Right lobe of liver (tissue), 6 donors: ENCODE data around the gene NLGN1. TPM values are rescaled to one million over a fixed set of nuclear protein-coding genes. Genes with fewer than 3 reads are reported as not detected.

Experiments
- ATAC-seq, 4 donors: fragments of 200-7000 bp; cut with Tn5 transposase; one replicate each; pipeline ENCODE4 v1.9.1; 2020; ENCODE audit warnings: mild to moderate bottlenecking in 4 of 4, moderate library complexity in 4 of 4
- DNase-seq, 3 donors: peaks; one replicate each; pipeline ENCODE4 v3.0.0-alpha.2; 2020
- H3K27ac ChIP-seq, 3 donors: fragments of 200-600 bp; one replicate each; pipeline ENCODE4 v1.8.0; 2022
- H3K27me3 ChIP-seq, 2 donors: fragments of 200-600 bp; one replicate each; pipeline ENCODE4 v1.8.0; 2022
- H3K36me3 ChIP-seq, 4 donors: fragments of 200-600 bp; sonication (generic) in 1 of 4; one replicate each; pipeline versions ENCODE4 v1.5.1 to v1.8.0; 2017 to 2022; ENCODE audit warnings: control low read depth in 1 of 4
- H3K4me1 ChIP-seq, 4 donors: fragments of 200-600 bp; sonication (generic) in 1 of 4; one replicate each; pipeline versions ENCODE4 v1.5.1 to v1.8.0; 2017 to 2022; ENCODE audit warnings: control low read depth in 1 of 4
- H3K4me3 ChIP-seq, 3 donors: fragments of 200-600 bp; one replicate each; pipeline ENCODE4 v1.8.0; 2022
- H3K9me3 ChIP-seq, 4 donors: fragments of 200-600 bp; sonication (generic) in 1 of 4; one replicate each; pipeline versions ENCODE4 v1.5.1 to v1.8.0; 2017 to 2022; ENCODE audit warnings: control low read depth in 1 of 4
- POLR2A ChIP-seq: fragments of 450-650 bp; IDR thresholded peaks from one replicate; pipeline ENCODE4 v1.6.1; 2017; ENCODE audit warnings: antibody characterized with exemption, mild to moderate bottlenecking
- WGBS: methylation state at CpG from one replicate; pipeline ENCODE4 v1.1.6; 2018; ENCODE audit warnings: low coverage, low lambda C conversion rate; ENCODE audit not compliant: insufficient coverage; ENCODE audit errors: missing lambda C conversion rate; 5-methylcytosine and 5-hydroxymethylcytosine counted together
- intact Hi-C, 2 donors: fragments of 100-400 bp; cut with DNase I; formaldehyde crosslinking; loops; one replicate each; pipeline versions ENCODE4 v1.11.2 to v1.14.1; 2022
- total RNA-seq, 6 experiments: library from RNA; depleted of rRNA in 2 of 6; stranded (reverse); fragments of >200 nt in 2 of 6; fragmentation: NEBNext Ultra II Directional in 3 of 6; extraction: Animal tissue kit (Norgen Biotek cat#: 25700) in 3 of 6; gene quantifications; one replicate each; pipeline versions ENCODE4 v1.1.0 to v1.2.4, GENCODE V29; 2016 to 2023
- TF ChIP-seq, protein P1 (sequence below), 4 donors: fragments of 200-600 bp in 3 of 4; fragments of 450-650 bp in 1 of 4; IDR thresholded peaks; one replicate each; pipeline versions ENCODE4 v1.5.1 to v1.8.0; 2016 to 2022; ENCODE audit warnings: antibody characterized with exemption in 4 of 4, mild to moderate bottlenecking in 2 of 4
- donor health status: DM: no; HTN: yes; CAD: no.
- donor health status: DM: no; HTN: no; CAD: no.
- donor health status: DM: no; HTN: no; CAD: no.
- donor health status: DM: no; HTN: yes; CAD: no.
- donor health status: DM: no; HTN: yes; CAD: no.

The NLGN1 gene
- total RNA-seq, 6 experiments from 2014 or later: 0.02 to 0.12 TPM; not detected in 4

GRCh38 chr3:173770011-173770410 lies 372.5 kb downstream of the NLGN1 start:
- Histone ChIP-seq H3K27ac (no peak overlapping the region), H3K4me1 (no peaks in the 10 kb centered on the region), H3K9me3 (no peaks in the 10 kb centered on the region), H3K36me3 (no peaks in the 10 kb centered on the region), H3K27me3 (no peaks in the 10 kb centered on the region), H3K4me3 (no peak overlapping the region)
- DNase-seq (no peak), ATAC-seq (no peak)
- intact Hi-C loops: no loop called here
- TF ChIP-seq POLR2A: no peak
- TF ChIP-seq, protein P1, sequence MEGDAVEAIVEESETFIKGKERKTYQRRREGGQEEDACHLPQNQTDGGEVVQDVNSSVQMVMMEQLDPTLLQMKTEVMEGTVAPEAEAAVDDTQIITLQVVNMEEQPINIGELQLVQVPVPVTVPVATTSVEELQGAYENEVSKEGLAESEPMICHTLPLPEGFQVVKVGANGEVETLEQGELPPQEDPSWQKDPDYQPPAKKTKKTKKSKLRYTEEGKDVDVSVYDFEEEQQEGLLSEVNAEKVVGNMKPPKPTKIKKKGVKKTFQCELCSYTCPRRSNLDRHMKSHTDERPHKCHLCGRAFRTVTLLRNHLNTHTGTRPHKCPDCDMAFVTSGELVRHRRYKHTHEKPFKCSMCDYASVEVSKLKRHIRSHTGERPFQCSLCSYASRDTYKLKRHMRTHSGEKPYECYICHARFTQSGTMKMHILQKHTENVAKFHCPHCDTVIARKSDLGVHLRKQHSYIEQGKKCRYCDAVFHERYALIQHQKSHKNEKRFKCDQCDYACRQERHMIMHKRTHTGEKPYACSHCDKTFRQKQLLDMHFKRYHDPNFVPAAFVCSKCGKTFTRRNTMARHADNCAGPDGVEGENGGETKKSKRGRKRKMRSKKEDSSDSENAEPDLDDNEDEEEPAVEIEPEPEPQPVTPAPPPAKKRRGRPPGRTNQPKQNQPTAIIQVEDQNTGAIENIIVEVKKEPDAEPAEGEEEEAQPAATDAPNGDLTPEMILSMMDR (IDR thresholded peaks at IDR 0.05): no peak
- 30% methylated on average over 2 of the region's 2 CpGs for WGBS

DNA sequence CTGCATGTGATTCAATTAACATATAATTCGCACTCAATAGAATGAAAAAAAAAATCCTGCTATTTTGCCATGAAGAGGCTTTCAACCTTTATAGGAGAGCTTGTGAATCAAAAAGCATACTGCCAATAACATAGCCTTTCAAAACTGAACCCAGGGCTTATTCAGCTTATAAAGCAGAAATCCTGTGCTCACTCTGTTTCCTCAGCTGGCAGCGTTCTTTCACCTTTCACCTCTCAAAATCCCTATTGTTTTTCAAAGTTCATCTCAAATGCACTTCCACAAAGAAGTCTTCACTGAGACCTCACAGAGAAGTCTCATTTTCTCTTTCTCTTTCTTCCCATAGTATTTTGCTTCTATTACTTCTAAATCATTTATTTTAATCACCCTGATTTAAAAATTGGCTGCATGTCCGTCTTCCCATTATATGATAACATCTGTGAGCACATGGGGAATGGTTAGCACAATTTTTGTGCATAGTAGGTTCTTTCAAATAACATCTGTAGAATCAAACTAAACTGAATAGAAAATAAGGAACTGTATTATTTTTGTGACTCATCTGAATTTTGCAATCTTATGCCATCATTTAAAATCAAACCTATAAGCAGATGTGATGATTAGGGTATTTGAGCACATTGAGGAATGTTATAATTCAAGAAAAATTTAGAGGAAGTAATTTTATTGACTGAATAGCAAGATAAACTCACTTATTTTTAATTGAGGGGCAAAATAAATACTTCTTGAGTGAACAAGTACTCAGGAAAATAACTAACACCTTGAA lies 373.4 kb downstream of the NLGN1 start:
- no peaks in the 10 kb centered on the region for H3K27me3 ChIP-seq
- H3K27ac ChIP-seq: no peak overlapping the region
- WGBS: 26% methylated on average over 3 of the region's 3 CpGs
- TF ChIP-seq, protein P1 (IDR thresholded peaks at IDR 0.05): no peak
- TF ChIP-seq POLR2A: no peak
- ATAC-seq: no peak
- H3K4me3 ChIP-seq: no peak overlapping the region
- DNase-seq: no peak
- no peaks in the 10 kb centered on the region for H3K4me1 ChIP-seq
- intact Hi-C loops: no loop called here
- no peaks in the 10 kb centered on the region for H3K9me3 ChIP-seq
- no peaks in the 10 kb centered on the region for H3K36me3 ChIP-seq

- WGBS: 31% methylated on average over 3 of the region's 3 CpGs
Measured at GRCh38 chr3:173773800-173774199, 376.3 kb downstream of the NLGN1 start.

DNA sequence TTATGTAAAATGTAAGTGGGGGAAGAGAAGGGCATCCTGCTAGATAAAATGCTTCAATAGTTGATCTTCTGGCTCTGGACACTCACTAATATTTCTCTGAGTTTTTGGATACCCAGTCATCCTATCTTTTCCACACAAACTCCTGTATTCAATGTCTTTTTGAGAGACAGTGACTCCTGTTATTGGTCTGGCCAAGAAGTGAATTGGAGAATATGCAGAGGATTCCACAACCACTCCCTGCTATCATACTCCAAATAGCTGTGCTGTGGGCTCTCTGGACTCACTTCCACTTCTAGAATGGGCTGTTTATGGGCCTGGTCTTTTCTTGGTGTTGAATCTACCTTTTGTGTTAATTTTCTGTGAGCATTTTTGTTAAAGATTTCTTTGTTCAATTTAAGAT lies 376.8 kb downstream of the NLGN1 start:
- intact Hi-C loops: no loop called here
- no peak for DNase-seq
- no peak for ATAC-seq
- no peak for TF ChIP-seq POLR2A
- TF ChIP-seq, protein P1 (IDR thresholded peaks at IDR 0.05): no peak
- H3K9me3 ChIP-seq: no peaks in the 10 kb centered on the region
- no peak overlapping the region for H3K4me3 ChIP-seq
- no peaks in the 10 kb centered on the region for H3K27me3 ChIP-seq
- H3K36me3 ChIP-seq: no peaks in the 10 kb centered on the region
- H3K27ac ChIP-seq: no peak overlapping the region
- H3K4me1 ChIP-seq: no peaks in the 10 kb centered on the region

More at GRCh38 chr3:173773800-173774199, 376.3 kb downstream of the NLGN1 start:
- no peak overlapping the region for H3K4me3 ChIP-seq
- H3K9me3 ChIP-seq: no peaks in the 10 kb centered on the region
- no peaks in the 10 kb centered on the region for H3K27me3 ChIP-seq
- no peaks in the 10 kb centered on the region for H3K4me1 ChIP-seq
- H3K36me3 ChIP-seq: no peaks in the 10 kb centered on the region
- intact Hi-C loops: no loop called here
- DNase-seq (no peak), ATAC-seq (no peak)
- no peak overlapping the region for H3K27ac ChIP-seq
- TF ChIP-seq, protein P1 (IDR thresholded peaks at IDR 0.05): no peak
- TF ChIP-seq POLR2A: no peak
